HCT116 (cell line): ENCODE results near the gene NEK6.

Experiments used
- CEBPB ChIP-seq: IDR thresholded peaks from 2 replicates; pipeline ENCODE4 v1.6.1; 2012; ENCODE audit warnings: low read depth
- EZH2 ChIP-seq: fragments of 200-600 bp; sonication (generic); IDR thresholded peaks from 2 replicates; pipeline ENCODE4 v1.6.1; 2017; ENCODE audit warnings: antibody characterized with exemption, mixed run types
- POLR2A ChIP-seq: IDR thresholded peaks from 2 replicates; pipeline ENCODE4 v1.7.0; 2011; ENCODE audit warnings: borderline replicate concordance; ENCODE audit not compliant: insufficient read depth, insufficient read length; ENCODE audit errors: extremely low read depth
- POLR2AphosphoS5 ChIP-seq: IDR thresholded peaks from 2 replicates; pipeline ENCODE4 v1.6.1; 2011; ENCODE audit warnings: mild to moderate bottlenecking, low read depth, low read length, moderate library complexity
- SIN3A ChIP-seq: IDR thresholded peaks from 2 replicates; pipeline ENCODE4 v1.6.1; 2012; ENCODE audit warnings: low read depth
- TF ChIP-seq, protein P1 (sequence below), 3 experiments: fragments of 200-600 bp in 1 of 3; sonication (generic) in 1 of 3; IDR thresholded peaks in 2 of 3; conservative IDR thresholded peaks in 1 of 3; 2 replicates each; pipeline ENCODE4 v1.5.1; 2012 to 2017; ENCODE audit warnings: low read depth in 2 of 3, low read length in 2 of 3, antibody characterized with exemption in 1 of 3, borderline replicate concordance in 1 of 3, control low read depth in 1 of 3, mild to moderate bottlenecking in 1 of 3, mixed read lengths in 1 of 3, mixed run types in 1 of 3, moderate library complexity in 1 of 3; ENCODE audit not compliant: insufficient read depth in 1 of 3
- TF ChIP-seq, protein P2 (sequence below): IDR thresholded peaks from 2 replicates; pipeline ENCODE4 v1.6.1; 2012; ENCODE audit warnings: low read depth

DNA sequence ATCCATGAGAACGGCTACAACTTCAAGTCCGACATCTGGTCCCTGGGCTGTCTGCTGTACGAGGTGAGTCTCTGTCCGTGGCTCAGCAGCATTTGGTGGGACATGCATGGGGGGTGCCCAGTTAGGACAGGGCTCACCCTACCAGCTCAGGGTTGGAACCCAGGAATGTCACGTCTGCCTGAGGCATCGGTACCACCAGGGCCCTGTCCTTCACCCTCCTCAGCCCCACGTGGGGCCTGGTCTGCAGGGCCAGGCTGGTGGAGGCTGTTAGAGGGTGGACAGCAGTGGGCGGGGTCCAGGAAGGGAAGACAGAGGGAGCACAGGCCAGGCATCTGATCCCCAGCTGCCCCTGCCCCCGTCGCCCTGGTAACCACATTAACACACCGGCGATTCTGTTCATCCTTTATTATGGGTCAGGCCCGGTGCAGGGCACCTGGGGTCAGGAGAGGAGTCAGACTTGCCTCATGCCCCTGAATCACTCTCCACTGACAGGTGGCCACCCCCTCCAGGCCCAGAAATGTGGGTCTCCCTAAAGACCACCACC lies 81.9 kb downstream of the NEK6 start:
- TF ChIP-seq POLR2AphosphoS5 (no peak), POLR2A (no peak), SIN3A (no peak), CEBPB (no peak), EZH2 (no peak)
- TF ChIP-seq, protein P1, sequence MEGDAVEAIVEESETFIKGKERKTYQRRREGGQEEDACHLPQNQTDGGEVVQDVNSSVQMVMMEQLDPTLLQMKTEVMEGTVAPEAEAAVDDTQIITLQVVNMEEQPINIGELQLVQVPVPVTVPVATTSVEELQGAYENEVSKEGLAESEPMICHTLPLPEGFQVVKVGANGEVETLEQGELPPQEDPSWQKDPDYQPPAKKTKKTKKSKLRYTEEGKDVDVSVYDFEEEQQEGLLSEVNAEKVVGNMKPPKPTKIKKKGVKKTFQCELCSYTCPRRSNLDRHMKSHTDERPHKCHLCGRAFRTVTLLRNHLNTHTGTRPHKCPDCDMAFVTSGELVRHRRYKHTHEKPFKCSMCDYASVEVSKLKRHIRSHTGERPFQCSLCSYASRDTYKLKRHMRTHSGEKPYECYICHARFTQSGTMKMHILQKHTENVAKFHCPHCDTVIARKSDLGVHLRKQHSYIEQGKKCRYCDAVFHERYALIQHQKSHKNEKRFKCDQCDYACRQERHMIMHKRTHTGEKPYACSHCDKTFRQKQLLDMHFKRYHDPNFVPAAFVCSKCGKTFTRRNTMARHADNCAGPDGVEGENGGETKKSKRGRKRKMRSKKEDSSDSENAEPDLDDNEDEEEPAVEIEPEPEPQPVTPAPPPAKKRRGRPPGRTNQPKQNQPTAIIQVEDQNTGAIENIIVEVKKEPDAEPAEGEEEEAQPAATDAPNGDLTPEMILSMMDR (IDR thresholded peaks at IDR 0.05 in 2 of 3, conservative IDR thresholded peaks at IDR 0.05 in 1 of 3; ENCODE audit: borderline replicate concordance in 1 of 3, insufficient read depth in 1 of 3, low read depth in 2 of 3, low read length in 2 of 3), result no peak
- TF ChIP-seq, protein P2, sequence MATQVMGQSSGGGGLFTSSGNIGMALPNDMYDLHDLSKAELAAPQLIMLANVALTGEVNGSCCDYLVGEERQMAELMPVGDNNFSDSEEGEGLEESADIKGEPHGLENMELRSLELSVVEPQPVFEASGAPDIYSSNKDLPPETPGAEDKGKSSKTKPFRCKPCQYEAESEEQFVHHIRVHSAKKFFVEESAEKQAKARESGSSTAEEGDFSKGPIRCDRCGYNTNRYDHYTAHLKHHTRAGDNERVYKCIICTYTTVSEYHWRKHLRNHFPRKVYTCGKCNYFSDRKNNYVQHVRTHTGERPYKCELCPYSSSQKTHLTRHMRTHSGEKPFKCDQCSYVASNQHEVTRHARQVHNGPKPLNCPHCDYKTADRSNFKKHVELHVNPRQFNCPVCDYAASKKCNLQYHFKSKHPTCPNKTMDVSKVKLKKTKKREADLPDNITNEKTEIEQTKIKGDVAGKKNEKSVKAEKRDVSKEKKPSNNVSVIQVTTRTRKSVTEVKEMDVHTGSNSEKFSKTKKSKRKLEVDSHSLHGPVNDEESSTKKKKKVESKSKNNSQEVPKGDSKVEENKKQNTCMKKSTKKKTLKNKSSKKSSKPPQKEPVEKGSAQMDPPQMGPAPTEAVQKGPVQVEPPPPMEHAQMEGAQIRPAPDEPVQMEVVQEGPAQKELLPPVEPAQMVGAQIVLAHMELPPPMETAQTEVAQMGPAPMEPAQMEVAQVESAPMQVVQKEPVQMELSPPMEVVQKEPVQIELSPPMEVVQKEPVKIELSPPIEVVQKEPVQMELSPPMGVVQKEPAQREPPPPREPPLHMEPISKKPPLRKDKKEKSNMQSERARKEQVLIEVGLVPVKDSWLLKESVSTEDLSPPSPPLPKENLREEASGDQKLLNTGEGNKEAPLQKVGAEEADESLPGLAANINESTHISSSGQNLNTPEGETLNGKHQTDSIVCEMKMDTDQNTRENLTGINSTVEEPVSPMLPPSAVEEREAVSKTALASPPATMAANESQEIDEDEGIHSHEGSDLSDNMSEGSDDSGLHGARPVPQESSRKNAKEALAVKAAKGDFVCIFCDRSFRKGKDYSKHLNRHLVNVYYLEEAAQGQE, result no peak
